MM.1S (cell line): Measurements from ENCODE around the gene ATP10D.
"Not testable (repeated sequence)": the region's sequence is repeated elsewhere in the genome, so short reads cannot be mapped to it uniquely, and the experiment has no call there.

Experiments used
- DNase-seq: peaks from one replicate; pipeline ENCODE4 v3.0.0-alpha.2; 2015
- H2AFZ ChIP-seq: fragments of 300-600 bp; sonication (generic); 2 replicates; pipeline ENCODE4 v1.6.0; 2016; ENCODE audit warnings: antibody characterized with exemption, low read length
- H3F3A ChIP-seq: fragments of 300-600 bp; sonication (generic); 2 replicates; pipeline ENCODE4 v1.6.1; 2016; ENCODE audit warnings: mild to moderate bottlenecking, antibody characterized with exemption, low read length, moderate library complexity, mixed read lengths; ENCODE audit not compliant: insufficient read depth
- H3K27ac ChIP-seq: fragments of 300-600 bp; sonication (generic); 2 replicates; pipeline ENCODE4 v1.5.1; 2016; ENCODE audit warnings: mild to moderate bottlenecking, low read length
- H3K27me3 ChIP-seq: fragments of 300-600 bp; sonication (generic); replicated peaks from 2 replicates; pipeline ENCODE4 v1.6.0; 2016; ENCODE audit warnings: low read length; ENCODE audit not compliant: insufficient read depth
- H3K36me3 ChIP-seq: fragments of 300-600 bp; sonication (generic); replicated peaks from 2 replicates; pipeline ENCODE4 v1.6.1; 2016; ENCODE audit warnings: mild to moderate bottlenecking, low read length, mixed read lengths; ENCODE audit not compliant: insufficient read depth
- H3K4me1 ChIP-seq: fragments of 300-600 bp; sonication (generic); 2 replicates; pipeline ENCODE4 v1.6.1; 2016; ENCODE audit warnings: low read length, mixed read lengths
- H3K4me2 ChIP-seq: fragments of 300-600 bp; sonication (generic); 2 replicates; pipeline ENCODE4 v1.6.0; 2016; ENCODE audit warnings: low read depth, low read length
- H3K4me3 ChIP-seq: fragments of 300-600 bp; sonication (generic); 2 replicates; pipeline ENCODE4 v1.5.1; 2016; ENCODE audit warnings: low read length, mixed read lengths
- H3K79me2 ChIP-seq: fragments of 300-600 bp; sonication (generic); 2 replicates; pipeline ENCODE4 v1.6.1; 2016; ENCODE audit warnings: mixed run types, low read length, mixed read lengths
- H3K9ac ChIP-seq: fragments of 300-600 bp; sonication (generic); 2 replicates; pipeline ENCODE4 v1.6.1; 2016; ENCODE audit warnings: low read length, mixed read lengths
- H3K9me2 ChIP-seq: fragments of 300-600 bp; sonication (generic); replicated peaks from 2 replicates; pipeline ENCODE4 v1.6.1; 2016; ENCODE audit warnings: mild to moderate bottlenecking, low read length, mixed read lengths; ENCODE audit not compliant: insufficient read depth
- H3K9me3 ChIP-seq: fragments of 300-600 bp; sonication (generic); replicated peaks from 2 replicates; pipeline ENCODE4 v1.6.1; 2016; ENCODE audit warnings: mild to moderate bottlenecking, low read length, mixed read lengths; ENCODE audit not compliant: insufficient read depth
- H4K20me1 ChIP-seq: fragments of 300-600 bp; sonication (generic); 2 replicates; pipeline ENCODE4 v1.6.1; 2016; ENCODE audit warnings: mild to moderate bottlenecking, low read length, moderate library complexity, mixed read lengths; ENCODE audit not compliant: insufficient read depth
- CTCF ChIP-seq: fragments of 300-600 bp; sonication (generic); IDR thresholded peaks from 2 replicates; pipeline ENCODE4 v1.5.1; 2016; ENCODE audit warnings: antibody characterized with exemption, low read length, mixed read lengths
- EZH2 ChIP-seq: fragments of 300-600 bp; sonication (generic); optimal IDR thresholded peaks from 2 replicates; pipeline ENCODE3; 2017; ENCODE audit warnings: low read depth, mild to moderate bottlenecking, antibody characterized with exemption, low read length, mixed read lengths
- EZH2phosphoT487 ChIP-seq: fragments of 300-600 bp; sonication (generic); IDR thresholded peaks from 2 replicates; pipeline ENCODE4 v1.6.1; 2018; ENCODE audit warnings: antibody characterized with exemption, low read length

ATP10D gene

GRCh38 chr4:47538111-47538824, 53.2 kb downstream of the ATP10D start:
- Histone ChIP-seq H3K36me3 (no peaks in the 10 kb centered on the region), H3F3A (no peaks in the 10 kb centered on the region), H3K4me1 (peaks cover 8% of the 10 kb centered on the region; the same call in 1 of the 2 replicates), H3K4me2 (no peak overlapping the region), H3K4me3 (no peak overlapping the region), H4K20me1 (no peaks in the 10 kb centered on the region), H3K9me3 (no peaks in the 10 kb centered on the region), H3K27me3 (no peaks in the 10 kb centered on the region), H3K9ac (no peak overlapping the region), H3K27ac (no peak overlapping the region), H3K9me2 (no peaks in the 10 kb centered on the region), H3K79me2 (no peaks in the 10 kb centered on the region), H2AFZ (no peak overlapping the region)
- no peak for DNase-seq
- TF ChIP-seq CTCF: no peak
- TF ChIP-seq EZH2: no peak
- no peak for TF ChIP-seq EZH2phosphoT487

DNA sequence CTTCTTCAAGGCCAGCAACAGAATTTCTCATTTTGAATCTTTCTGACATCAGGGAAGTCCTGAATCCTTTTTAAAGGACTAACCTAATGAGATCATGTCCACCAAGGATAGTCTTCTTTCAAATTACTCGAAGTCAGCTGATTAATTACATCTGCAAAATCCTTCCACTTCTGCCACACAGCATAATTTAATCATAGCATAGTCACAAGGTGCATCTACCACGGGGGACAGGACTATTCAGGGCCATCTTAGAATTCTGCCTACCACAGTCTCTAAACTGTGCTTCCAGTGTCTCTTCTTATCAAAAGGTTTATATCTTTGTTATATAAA, 53.7 kb downstream of the ATP10D start:
- Histone ChIP-seq H4K20me1 (no peaks in the 10 kb centered on the region), H3K27ac (no peak overlapping the region), H3K79me2 (no peaks in the 10 kb centered on the region), H3K9me2 (no peaks in the 10 kb centered on the region), H2AFZ (no peak overlapping the region), H3K4me2 (no peak overlapping the region), H3K4me1 (peaks cover 5% of the 10 kb centered on the region; the same call in 1 of the 2 replicates), H3K9me3 (no peaks in the 10 kb centered on the region), H3K27me3 (no peaks in the 10 kb centered on the region), H3F3A (no peaks in the 10 kb centered on the region), H3K36me3 (no peaks in the 10 kb centered on the region), H3K9ac (no peak overlapping the region), H3K4me3 (no peak overlapping the region)
- TF ChIP-seq EZH2 (no peak), CTCF (no peak), EZH2phosphoT487 (no peak)
- DNase-seq: no peak

DNA sequence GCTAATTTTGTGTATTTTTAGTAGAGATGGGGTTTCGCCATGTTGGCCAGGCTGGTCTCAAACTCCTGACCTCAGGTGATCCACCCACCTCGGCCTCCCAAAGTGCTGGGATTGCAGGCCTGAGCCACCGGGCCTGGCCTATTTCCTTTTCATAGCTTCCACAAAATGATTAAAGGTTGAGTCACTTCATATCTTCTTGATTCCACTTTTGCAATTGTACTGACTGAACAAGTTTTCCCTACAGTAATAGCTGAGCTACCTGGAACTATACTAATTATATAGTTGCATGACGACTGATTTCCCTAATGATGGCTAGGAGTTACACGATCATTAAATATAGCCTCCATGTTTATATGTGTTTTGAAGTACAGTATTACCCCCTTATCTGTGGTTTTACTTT, 57.6 kb downstream of the ATP10D start:
- H3K9ac ChIP-seq, H2AFZ ChIP-seq, H4K20me1 ChIP-seq, H3K27me3 ChIP-seq, H3K36me3 ChIP-seq, H3K4me3 ChIP-seq, H3K4me2 ChIP-seq, H3K9me3 ChIP-seq, DNase-seq, H3K27ac ChIP-seq, H3K79me2 ChIP-seq, H3K4me1 ChIP-seq, H3K9me2 ChIP-seq, H3F3A ChIP-seq: not testable (repeated sequence)

DNA sequence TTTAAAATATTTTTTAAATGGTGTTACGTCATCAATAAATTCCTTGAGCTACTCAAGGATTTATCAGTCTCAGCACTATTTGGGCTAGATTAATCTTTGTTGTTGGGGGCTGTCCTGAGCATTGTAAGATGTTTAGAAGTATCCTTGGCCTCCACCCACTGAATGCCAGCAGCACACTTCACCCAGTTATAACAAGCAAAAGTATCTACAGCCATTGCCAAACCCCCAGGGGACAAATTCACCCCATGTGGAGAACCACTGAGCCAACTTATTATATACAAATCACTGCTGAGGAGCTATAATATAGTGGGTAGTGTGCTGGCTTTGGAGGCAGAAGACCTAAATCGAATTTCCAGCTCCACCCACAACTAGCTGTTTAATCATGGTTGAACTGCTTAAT, 58.3 kb downstream of the ATP10D start:
- H3K4me1 ChIP-seq: no peaks in the 10 kb centered on the region
- no peak for DNase-seq
- no peaks in the 10 kb centered on the region for H4K20me1 ChIP-seq

GRCh38 chr4:47550357-47550756, 65.3 kb downstream of the ATP10D start:
- not testable (repeated sequence) for H3K27me3 ChIP-seq, H3K9ac ChIP-seq, H3K4me2 ChIP-seq, H3K4me1 ChIP-seq, H3K79me2 ChIP-seq, H3K4me3 ChIP-seq, DNase-seq, H3K9me2 ChIP-seq, H3K36me3 ChIP-seq, H2AFZ ChIP-seq, H3K27ac ChIP-seq, H3F3A ChIP-seq, H4K20me1 ChIP-seq, H3K9me3 ChIP-seq

More for the DNA sequence above, 58.3 kb downstream of the ATP10D start:
- TF ChIP-seq CTCF: no peak
- H3K4me3 ChIP-seq: no peak overlapping the region
- H3K27me3 ChIP-seq: no peaks in the 10 kb centered on the region
- no peaks in the 10 kb centered on the region for H3K79me2 ChIP-seq
- no peak overlapping the region for H3K4me2 ChIP-seq
- H3F3A ChIP-seq: no peaks in the 10 kb centered on the region
- H3K9ac ChIP-seq: no peak overlapping the region
- no peaks in the 10 kb centered on the region for H3K36me3 ChIP-seq
- no peaks in the 10 kb centered on the region for H3K9me3 ChIP-seq
- no peak overlapping the region for H2AFZ ChIP-seq
- H3K9me2 ChIP-seq: no peaks in the 10 kb centered on the region
- H3K27ac ChIP-seq: no peak overlapping the region
